GM18909 (cell line): ENCODE measurements around the gene PRSS57.
"Not testable (repeated sequence)": the region's sequence is repeated elsewhere in the genome, so short reads cannot be mapped to it uniquely, and the experiment has no call there.

Source experiments
- ATAC-seq: cut with Tn5 transposase; IDR thresholded peaks from one replicate; pipeline ENCODE4 v1.9.1; 2021; ENCODE audit warnings: mild to moderate bottlenecking; ENCODE audit not compliant: unreplicated experiment, poor library complexity

PRSS57 gene

GRCh38 chr19:723714-724113 lies 28.5 kb upstream of the PRSS57 start:
- no peak for ATAC-seq

DNA sequence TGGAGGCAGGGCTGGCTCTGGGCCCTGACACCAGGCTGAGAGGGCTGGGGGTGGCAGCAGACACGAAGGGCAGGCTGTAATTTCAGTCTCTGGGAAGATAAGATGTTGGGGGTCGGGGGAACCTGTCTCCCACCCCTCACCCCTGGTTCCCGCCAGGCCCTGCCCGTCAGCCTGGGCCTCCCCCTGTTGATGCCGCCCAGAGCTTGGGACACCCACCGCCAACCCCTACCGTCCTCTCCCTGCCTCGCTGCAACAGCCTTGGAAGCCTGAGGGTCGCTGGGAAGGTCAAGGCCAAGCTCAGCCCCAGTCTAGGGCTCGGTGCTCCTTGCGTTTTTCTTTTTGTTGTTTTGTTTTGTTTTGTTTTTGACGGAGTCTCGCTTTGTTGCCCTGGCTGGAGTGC lies 28.0 kb upstream of the PRSS57 start:
- no peak for ATAC-seq

- no peak for ATAC-seq
These were observed 27.4 kb upstream of the PRSS57 start for GRCh38 chr19:722553-723101.

- no peak for ATAC-seq
These were observed 25.3 kb upstream of the PRSS57 start for GRCh38 chr19:720345-721160.

DNA sequence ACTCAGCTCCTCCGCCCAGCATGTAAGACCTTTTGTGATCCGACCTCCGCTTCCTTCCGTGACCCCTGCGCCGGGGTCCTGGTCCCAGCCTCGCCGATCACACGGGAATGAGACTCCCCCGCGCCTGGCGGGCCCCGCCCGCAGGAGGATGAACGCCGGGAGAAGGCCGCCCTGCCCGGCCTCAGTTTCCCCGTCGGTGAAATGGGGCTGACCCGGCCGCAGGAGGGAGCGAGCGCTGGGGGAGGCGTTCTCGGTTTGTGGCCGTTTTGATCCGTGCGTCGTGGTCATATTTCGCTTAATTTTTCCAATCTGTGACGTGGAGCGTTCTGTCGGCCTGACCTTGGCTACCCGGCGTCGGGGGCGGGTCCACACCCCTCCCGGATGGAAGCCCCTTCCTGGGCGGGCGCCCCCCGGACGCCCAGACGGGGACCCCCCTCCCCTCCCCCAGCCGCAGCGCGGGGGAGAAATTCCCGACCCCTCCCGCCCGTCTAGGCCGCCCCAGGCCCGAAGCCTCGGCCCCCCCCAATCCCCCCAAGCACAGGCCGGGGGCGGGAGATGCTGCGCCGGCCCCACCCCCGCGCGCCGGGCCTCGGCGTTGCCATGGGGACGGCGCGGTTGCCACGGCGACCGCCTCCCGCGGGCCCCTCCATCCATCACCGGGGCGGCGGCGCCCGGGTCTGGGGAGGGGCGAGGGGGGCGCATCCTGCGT lies 24.5 kb upstream of the PRSS57 start:
- no peak for ATAC-seq

GRCh38 chr19:718991-719512 lies 23.8 kb upstream of the PRSS57 start:
- no peak for ATAC-seq

DNA sequence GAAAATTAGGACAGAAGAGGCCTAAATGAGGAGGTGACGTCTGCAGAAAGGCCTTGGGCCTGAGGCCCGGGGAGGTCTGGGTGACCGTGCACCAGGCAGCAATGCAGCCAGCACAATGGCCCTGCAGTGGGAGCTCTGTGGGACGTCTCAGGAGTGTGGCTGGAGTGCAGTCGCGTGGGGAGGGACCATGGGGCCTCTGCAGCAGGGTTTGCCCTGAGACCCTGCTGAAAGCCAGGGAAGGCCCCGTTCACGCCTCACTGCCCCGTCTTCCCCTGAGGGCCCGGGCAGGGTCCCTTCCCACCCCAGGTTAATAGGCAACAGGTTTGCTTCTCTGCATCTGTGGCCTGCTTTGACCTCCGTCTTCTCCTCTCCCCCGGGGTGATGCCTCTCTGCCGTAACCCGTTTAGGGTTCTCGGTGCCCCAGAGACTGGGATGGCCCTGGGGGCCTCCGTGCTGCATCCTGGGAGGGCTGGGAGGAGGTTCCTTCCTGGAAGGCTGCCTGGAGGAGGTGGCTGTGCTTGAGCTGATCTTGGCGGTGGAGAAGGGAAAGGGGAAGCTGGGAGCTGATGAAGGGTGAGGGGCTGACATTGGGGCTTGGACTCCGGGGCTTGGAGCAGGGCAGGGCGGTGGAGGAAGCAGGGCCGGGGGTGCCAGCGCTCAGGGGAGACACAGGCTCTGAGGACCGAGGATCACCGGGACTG lies 23.1 kb upstream of the PRSS57 start:
- no peak for ATAC-seq

DNA sequence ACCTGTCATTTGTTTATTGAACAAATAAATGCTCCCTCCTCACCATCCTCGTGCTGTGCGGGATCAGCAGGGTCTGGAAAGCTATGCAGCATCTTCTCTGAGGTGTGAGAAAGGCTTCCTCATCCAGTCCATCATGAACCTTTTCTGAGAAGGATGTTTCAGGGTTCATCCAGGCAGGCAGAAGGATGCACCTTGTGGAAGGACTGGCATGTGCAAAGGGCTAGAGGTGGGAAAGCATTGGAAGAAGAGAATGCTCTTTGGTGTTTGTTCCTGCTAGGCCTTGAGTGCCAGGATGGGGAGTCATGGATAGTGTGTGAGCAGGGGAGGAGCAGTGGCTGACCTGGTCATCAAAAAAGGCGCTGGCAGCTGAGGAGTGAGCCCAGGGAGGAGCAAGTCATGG lies 20.1 kb upstream of the PRSS57 start:
- no peak for ATAC-seq

- no peak for ATAC-seq
These were observed 16.0 kb upstream of the PRSS57 start for GRCh38 chr19:711254-711653.

GRCh38 chr19:710767-711166 lies 15.5 kb upstream of the PRSS57 start:
- ATAC-seq = no peak

DNA sequence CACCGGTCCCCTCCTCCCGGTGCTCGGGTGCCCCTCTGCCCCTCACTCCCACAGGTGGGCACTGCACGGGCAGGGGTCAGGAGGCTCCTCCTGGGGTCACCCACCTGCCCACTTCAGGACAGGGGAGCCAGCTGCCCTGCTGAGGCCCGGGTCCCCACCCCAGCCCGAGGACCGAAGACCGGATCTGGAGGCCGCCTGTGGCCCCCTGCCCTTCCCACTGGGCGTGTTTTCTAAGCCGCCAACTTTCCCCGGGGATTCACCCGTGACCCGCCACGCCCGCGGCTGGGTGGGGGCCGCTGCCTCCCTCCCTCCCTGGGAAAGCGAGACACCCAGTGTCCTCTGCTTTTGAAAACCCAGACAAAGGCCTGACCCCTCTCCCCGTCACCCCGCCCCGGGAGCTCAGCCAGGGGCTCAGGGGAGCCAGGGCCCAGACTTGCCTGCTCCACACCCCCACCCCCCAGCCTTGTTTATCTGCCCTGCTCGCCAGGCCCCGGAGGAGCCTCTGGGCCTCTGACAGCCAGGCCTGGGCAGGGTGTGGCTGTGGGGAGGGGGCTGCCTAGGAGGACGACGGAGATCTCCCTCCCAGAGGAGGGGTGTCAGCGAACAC lies 14.8 kb upstream of the PRSS57 start:
- no peak for ATAC-seq

DNA sequence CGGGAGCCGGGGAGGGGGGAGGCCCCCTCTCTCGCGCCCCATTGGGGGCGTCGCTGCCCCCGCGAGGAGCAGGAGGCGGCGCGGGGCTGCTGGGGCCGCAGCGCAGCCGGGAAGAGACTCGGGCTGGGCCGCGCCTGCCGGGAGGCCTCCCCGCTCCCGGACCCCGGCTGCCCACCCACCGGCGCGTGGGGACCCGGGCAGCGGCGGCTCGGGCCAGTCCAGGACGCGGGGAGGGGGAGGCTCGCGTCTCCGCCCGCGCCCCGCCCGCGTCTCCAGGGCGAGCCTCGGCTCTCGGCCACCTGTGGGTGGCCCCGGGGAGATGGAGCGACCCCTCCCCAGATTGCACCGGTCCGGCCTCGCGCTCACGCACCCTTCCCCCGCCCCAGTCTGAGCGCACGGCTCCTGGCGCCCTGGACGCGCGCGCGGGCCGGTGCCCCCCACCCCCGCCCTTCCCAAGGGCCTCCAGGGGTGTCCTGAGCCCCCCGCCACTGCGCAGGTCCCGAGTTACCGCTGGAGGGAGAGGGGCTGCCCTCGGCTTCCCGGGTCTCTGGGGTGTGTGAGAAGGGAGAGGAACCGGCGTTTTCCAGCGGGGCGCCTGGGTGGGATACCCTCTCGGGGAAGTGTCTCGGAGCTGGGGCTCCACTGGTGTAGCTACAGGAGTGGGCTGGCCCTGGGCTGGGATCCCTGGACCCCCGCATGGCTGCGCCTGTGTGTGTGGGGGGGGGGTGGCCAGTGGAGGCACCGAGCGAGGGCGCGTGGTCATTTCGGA lies 14.1 kb upstream of the PRSS57 start:
- no peak for ATAC-seq

DNA sequence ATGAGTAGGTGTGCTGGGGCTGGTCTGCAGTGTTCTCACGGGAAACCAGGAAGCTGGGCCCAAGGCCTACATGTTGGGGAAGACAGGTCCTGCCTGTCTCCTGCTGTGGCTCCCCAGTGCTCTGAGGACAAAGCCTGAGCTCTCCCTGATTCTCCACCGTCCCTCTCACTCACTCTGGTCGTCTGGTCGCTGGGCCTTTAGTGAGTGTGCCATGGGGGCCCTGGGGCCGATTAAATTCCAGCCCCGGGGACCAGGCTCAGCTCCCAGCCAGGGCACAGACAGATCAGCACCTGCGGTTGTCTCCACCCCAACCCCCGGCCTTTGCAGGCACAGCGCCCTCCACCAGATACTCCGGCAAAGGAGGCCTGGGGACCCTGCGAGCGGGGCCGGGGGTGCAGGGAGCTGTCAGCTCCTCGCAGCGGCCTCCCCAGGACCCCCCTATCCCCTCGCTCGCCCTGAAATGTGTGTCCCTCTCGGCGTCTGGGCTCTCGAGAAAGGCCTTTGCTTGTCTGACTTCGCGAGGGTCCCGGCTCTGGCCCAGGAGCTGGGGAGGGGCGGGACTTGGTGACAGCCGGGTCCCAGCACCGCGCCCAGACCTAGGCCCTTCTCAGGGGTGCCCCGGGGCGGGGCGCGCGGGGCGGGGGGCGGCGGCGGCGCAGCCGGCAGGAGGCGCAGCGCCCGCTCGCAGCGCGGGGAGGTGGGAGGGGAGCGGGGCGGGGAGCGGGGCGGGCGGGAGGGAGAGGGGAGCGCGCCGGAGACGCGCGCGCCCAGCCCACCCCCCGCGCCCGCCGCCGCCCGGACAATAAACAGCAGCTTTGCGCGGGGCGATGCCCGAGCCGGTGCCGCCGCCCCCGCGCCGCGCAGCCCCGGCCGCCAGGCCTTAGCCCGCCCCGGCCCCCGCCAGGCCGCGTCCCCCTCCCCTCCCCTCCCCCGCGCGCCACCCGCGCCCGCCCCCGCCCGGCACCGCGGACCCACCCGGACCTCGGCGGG lies 13.2 kb upstream of the PRSS57 start, which contains the start of gene PALM:
TSS of gene PALM (plus strand) at position 782 of the 990 bp plus-strand sequence. CDS start 212 bp downstream, outside the sequence.
- ATAC-seq = no peak

GRCh38 chr19:704447-704741 lies 9.1 kb upstream of the PRSS57 start:
- no peak for ATAC-seq

DNA sequence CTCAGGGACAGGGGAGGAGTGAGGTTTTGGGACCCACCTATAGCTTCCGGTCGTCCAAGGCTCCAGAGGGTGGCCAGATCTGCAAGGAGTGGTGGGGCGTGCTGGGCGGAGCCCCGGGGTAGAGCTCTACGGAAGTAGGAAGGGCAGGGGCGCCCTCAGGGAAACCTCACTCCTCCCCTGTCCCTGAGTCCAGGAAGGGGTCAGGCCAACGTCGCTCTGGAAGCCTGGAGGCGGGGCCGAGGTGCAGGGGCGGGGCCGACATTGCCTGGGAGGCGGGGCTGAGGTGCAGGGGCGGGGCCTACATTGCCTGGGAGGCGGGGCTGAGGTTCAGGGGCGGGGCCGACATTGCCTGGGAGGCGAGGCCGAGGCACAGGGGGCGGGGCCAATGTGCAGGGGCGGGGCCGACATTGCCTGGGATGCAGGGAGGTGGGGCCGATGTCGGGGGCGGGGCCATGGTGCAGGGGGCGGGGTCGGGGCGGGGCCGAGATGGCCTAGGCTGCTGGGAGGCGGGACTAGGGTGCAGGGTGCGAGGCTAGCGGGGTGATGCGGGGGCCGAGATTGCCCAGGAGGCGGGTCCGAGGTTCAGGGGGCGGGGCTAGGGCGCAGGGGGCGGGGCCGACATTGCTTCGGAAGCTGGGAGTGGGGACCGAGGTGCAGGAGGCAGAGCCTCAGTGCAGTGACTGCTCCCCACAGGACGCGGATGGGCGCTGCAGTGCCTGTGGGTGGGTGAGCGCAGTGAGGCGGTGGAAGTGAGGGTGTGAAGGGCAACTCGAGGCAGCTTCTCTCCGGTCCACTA lies 8.6 kb upstream of the PRSS57 start:
- no peak for ATAC-seq

DNA sequence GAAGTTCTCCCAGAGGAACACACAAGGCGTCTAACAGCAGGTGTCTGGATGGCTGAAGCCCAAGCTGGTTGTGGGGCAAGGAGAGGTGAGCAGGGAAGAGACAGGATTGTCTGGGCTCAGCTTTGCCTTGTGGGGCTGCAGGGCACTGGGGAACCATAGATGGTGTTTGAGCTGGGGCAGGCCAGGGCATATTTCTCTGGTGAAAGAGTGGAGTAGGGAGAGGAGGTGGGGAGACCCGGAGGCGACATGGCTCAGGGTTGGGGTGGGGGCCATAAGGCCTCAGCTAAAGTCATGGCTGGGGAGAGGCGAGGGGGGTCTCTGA lies 8.0 kb upstream of the PRSS57 start:
- ATAC-seq = no peak

- ATAC-seq = not testable (repeated sequence)
These were observed 7.6 kb upstream of the PRSS57 start for GRCh38 chr19:702847-703246.

DNA sequence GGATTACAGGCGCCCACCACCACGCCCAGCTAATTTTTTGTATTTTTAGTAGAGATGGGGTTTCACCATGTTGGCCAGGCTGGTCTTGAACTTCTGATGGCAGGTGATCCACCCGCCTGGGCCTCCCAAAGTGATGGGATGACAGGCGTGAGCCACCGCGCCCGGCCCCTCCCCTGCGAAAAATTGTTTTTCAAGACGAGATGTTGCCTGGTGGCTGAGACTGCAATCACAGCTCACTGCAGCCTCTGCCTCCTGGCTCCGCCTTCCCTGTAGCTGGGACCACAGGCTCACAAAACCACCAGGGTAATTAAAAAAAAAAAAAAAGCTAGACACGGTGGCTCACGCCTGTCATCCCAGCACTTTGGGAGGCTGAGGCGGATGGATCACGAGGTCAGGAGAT lies 4.6 kb upstream of the PRSS57 start:
- ATAC-seq = not testable (repeated sequence)
